Nephron (organoid): ENCODE measurements around the gene MPPED1.

Source experiments
- H3K27ac Mint-ChIP-seq, 3 experiments: 2 replicates each; pipeline ENCODE4 v1.8.0; 2020; ENCODE audit warnings: mixed read lengths in 3 of 3, mild to moderate bottlenecking in 2 of 3, moderate library complexity in 1 of 3
- H3K27me3 Mint-ChIP-seq: 2 replicates; pipeline ENCODE4 v1.8.0; 2021; ENCODE audit warnings: low read depth, mild to moderate bottlenecking, moderate library complexity, mixed read lengths
- H3K36me3 Mint-ChIP-seq: 2 replicates; pipeline ENCODE4 v1.8.0; 2020; ENCODE audit warnings: low read depth, mixed read lengths
- H3K4me1 Mint-ChIP-seq: 2 replicates; pipeline ENCODE4 v1.8.0; 2020; ENCODE audit warnings: mixed read lengths
- H3K4me3 Mint-ChIP-seq, 3 experiments: 2 replicates each; pipeline ENCODE4 v1.8.0; 2020; ENCODE audit warnings: mild to moderate bottlenecking in 3 of 3, mixed read lengths in 3 of 3, moderate library complexity in 2 of 3
- H3K9me3 Mint-ChIP-seq: 2 replicates; pipeline ENCODE4 v1.8.0; 2020; ENCODE audit warnings: mixed read lengths
- TF ChIP-seq, protein P1 (sequence below), 3 experiments: fragments of 200-600 bp; sonication (generic); IDR thresholded peaks; one replicate each; pipeline ENCODE4 v1.5.0; 2021; ENCODE audit warnings: antibody characterized with exemption in 3 of 3; ENCODE audit not compliant: unreplicated experiment in 3 of 3

MPPED1 gene

DNA sequence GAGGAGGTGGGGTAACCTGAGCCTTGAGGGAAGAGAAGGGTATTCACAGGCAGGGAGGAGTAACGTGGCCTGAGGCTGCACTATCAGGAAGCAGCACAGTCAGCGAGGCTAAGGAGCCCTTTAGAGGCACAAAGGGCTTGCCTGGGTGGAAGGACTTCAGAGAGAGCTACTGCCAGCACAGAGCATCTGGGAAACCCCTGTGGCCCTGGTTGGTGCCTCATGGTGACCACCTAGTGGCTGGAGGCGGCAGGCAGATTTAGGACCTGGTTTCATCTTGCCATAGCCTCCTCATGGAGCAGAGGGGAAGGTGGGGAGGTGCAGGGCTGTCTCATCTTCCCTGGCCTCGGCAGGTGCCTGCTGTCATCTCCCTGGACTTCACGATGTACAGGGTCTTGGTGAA is 64.5 kb downstream of the MPPED1 start:
- Mint-ChIP-seq H3K9me3 (no peaks in the 10 kb centered on the region), H3K27ac (no peak overlapping the region), H3K27me3 (peaks cover 6% of the 10 kb centered on the region), H3K4me1 (no peaks in the 10 kb centered on the region), H3K36me3 (no peaks in the 10 kb centered on the region), H3K4me3 (no peak overlapping the region)
- TF ChIP-seq, protein P1, sequence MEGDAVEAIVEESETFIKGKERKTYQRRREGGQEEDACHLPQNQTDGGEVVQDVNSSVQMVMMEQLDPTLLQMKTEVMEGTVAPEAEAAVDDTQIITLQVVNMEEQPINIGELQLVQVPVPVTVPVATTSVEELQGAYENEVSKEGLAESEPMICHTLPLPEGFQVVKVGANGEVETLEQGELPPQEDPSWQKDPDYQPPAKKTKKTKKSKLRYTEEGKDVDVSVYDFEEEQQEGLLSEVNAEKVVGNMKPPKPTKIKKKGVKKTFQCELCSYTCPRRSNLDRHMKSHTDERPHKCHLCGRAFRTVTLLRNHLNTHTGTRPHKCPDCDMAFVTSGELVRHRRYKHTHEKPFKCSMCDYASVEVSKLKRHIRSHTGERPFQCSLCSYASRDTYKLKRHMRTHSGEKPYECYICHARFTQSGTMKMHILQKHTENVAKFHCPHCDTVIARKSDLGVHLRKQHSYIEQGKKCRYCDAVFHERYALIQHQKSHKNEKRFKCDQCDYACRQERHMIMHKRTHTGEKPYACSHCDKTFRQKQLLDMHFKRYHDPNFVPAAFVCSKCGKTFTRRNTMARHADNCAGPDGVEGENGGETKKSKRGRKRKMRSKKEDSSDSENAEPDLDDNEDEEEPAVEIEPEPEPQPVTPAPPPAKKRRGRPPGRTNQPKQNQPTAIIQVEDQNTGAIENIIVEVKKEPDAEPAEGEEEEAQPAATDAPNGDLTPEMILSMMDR (IDR thresholded peaks at IDR 0.05; ENCODE audit: unreplicated experiment in 3 of 3), result no peak

DNA sequence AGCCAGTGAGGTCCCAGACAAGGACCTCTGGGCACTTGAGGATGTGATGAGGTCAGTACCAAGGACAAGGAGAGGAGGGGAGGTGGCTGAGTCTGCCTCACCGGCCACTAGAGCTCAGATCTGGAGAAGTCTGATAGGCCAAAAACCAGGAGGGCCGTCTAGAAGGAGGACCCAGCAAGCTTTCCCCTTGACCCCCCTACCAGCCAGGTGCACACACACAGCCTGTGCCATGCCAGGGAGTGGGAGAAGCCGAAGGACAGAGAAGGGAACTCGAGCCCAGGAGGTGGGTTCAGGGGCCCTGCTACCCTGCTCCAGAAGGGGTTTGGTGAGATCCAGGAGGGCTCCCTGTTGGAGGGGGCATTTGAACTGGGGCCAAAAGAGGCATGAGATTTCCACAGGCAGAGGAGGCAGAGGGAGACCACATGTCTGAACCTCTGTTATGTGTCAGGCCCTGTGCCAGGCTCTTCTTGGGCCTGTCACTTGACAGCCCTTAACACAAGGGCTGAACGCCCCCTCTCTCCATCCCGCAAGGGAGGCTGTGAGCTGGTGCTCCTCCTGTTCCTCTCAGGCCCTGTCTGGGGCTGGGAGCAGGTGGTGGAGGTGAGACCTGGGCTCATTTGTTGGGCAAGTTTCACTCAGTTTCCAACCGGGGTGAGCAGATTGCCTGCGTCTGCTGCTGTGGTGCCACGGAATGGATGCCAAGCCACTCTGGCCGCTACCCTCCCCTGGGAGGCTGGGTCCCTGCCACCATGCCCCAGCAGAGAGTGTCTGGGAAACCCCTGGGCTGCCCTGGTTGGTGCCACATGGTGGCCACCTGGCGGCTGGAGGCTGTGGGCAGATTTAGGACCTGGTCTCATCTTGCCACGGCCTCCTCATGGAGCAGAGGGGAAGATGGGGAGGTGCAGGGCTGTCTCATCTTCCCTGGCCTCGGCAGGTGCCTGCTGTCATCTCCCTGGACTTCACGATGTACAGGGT is 65.2 kb downstream of the MPPED1 start:
- Mint-ChIP-seq H3K27ac (no peak overlapping the region), H3K36me3 (no peaks in the 10 kb centered on the region)

DNA sequence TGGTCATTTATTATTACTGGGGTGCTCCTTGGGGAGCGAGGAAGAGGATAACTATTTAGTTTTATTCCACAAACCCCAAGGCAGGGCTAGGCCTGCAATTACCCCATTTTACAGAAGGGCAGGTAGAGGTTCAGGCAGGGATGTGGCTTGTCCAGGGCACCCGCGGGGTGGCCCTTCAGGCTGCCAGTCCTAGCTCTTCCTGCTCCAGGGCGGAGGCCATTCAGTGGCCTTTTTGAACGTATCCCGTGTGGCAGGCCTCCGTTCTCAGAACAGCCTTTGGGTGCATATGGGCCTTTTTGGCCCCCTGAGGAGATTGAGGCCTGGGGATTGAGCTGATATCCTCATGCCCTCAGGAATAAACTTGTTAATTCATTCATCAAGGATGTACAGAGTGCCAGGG is 66.2 kb downstream of the MPPED1 start:
- Mint-ChIP-seq H3K4me3 (no peak overlapping the region), H3K27me3 (peaks cover 6% of the 10 kb centered on the region), H3K9me3 (no peaks in the 10 kb centered on the region), H3K4me1 (no peaks in the 10 kb centered on the region), H3K27ac (no peak overlapping the region), H3K36me3 (no peaks in the 10 kb centered on the region)
- TF ChIP-seq, protein P1 (IDR thresholded peaks at IDR 0.05; ENCODE audit: unreplicated experiment in 3 of 3), result no peak

More for the DNA sequence above, 65.2 kb downstream of the MPPED1 start:
- TF ChIP-seq, protein P1 (IDR thresholded peaks at IDR 0.05; ENCODE audit: unreplicated experiment in 3 of 3), result no peak
- H3K27me3 Mint-ChIP-seq, result peaks cover 6% of the 10 kb centered on the region
- no peaks in the 10 kb centered on the region for H3K9me3 Mint-ChIP-seq
- no peaks in the 10 kb centered on the region for H3K4me1 Mint-ChIP-seq
- H3K4me3 Mint-ChIP-seq, result no peak overlapping the region

DNA sequence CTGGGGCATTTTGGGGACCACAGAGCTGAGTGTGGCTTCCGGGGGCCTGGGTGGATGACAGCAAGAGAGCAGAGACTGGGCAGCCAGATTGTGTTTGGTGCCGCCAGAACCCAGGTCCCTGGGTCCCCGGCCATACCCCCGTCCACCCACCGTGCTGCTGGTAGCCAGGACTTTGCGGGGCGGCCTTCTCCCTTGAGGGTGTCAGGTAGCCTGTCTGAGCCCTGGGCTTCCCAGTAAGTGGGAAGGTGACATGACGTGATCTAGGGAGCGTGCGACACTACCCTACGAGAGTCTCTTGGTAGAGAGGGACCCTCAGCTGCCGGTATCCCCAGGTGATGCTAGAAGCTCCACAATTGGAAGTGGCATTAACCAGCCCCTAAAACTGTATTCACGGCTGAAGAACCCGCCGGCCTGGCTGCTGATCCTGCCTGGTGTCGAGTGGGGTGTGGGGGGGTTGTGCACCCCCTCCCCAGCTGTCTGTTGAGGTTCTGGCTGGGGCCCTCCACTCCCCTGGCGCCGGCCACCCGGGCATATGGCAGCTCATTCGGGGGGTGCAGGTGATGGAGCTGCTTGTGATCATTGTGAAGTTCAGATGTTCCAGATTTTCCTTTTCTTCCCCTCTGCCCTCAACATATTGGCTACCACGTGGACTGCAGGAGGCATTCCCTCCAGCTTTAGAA is 66.9 kb downstream of the MPPED1 start:
- no peak overlapping the region for H3K4me3 Mint-ChIP-seq
- no peaks in the 10 kb centered on the region for H3K4me1 Mint-ChIP-seq
- no peaks in the 10 kb centered on the region for H3K36me3 Mint-ChIP-seq
- no peak overlapping the region for H3K27ac Mint-ChIP-seq
- peaks cover 6% of the 10 kb centered on the region for H3K27me3 Mint-ChIP-seq
- TF ChIP-seq, protein P1 (IDR thresholded peaks at IDR 0.05; ENCODE audit: unreplicated experiment in 3 of 3), result no peak
- no peaks in the 10 kb centered on the region for H3K9me3 Mint-ChIP-seq

DNA sequence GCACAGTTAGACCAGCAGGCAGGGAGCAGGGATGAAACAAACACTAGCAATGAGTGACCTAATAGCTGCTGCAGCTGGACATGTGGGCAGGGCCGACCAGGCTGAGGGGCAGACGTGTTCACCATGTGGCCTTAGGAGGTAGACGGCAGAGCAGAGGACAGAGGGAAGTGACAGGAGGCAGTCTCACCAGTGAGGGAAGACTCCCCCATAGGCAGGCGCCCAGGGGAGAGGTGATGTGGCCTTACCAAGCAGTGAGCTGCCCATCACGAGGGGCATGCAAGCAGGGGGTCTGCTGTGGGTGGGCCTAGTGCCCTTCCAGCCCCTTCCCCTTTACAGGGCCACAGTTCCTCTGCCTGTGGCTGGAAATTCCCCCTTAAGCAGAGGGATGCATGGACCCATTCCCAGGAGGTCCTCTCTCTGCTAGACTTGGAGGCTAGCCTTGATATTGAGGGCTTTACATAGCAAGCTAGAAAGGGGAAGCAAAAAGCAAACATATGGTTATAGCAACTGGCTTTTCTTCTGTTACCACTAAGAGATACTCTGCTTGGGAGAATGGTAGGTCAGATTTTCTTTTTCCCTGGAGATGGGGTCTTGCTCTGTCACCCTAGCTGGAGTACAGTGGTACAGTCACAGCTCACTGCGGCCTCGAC is 67.6 kb downstream of the MPPED1 start:
- peaks cover 6% of the 10 kb centered on the region for H3K27me3 Mint-ChIP-seq
- TF ChIP-seq, protein P1 (IDR thresholded peaks at IDR 0.05; ENCODE audit: unreplicated experiment in 3 of 3), result no peak
- H3K36me3 Mint-ChIP-seq, result no peaks in the 10 kb centered on the region
- H3K27ac Mint-ChIP-seq, result no peak overlapping the region
- no peaks in the 10 kb centered on the region for H3K4me1 Mint-ChIP-seq
- H3K4me3 Mint-ChIP-seq, result no peak overlapping the region
- no peaks in the 10 kb centered on the region for H3K9me3 Mint-ChIP-seq
